HL-60 (cell line): ENCODE results near the gene TRIP13.

Source experiments
- DNase-seq, 2 experiments: peaks; one replicate each; pipeline ENCODE4 v3.0.0-alpha.2; 2010 to 2020; ENCODE audit warnings: low read depth in 1 of 2, low spot score in 1 of 2
- H3K27ac ChIP-seq: fragments of 250-450 bp; sonication (Bioruptor Pico); replicated peaks from 2 replicates; pipeline ENCODE4 v1.5.1; 2020; ENCODE audit warnings: mild to moderate bottlenecking, moderate library complexity
- H3K27me3 ChIP-seq: fragments of 250-450 bp; sonication (Bioruptor Pico); 2 replicates; pipeline ENCODE4 v1.5.1; 2021; ENCODE audit warnings: mild to moderate bottlenecking, moderate library complexity; ENCODE audit not compliant: insufficient read depth, poor library complexity, severe bottlenecking
- H3K4me3 ChIP-seq: replicated peaks from 2 replicates; pipeline ENCODE4 v1.5.1; 2011; ENCODE audit warnings: mild to moderate bottlenecking, control low read depth, low read length; ENCODE audit not compliant: insufficient read depth
- GABPA ChIP-seq: IDR thresholded peaks from 2 replicates; pipeline ENCODE4 v1.6.1; 2012; ENCODE audit warnings: low read depth
- POLR2AphosphoS5 ChIP-seq: IDR thresholded peaks from 2 replicates; pipeline ENCODE4 v1.6.1; 2012; ENCODE audit warnings: low read depth
- REST ChIP-seq: IDR thresholded peaks from 2 replicates; pipeline ENCODE4 v1.6.1; 2012; ENCODE audit warnings: low read depth; ENCODE audit not compliant: insufficient replicate concordance
- SPI1 ChIP-seq: IDR thresholded peaks from 2 replicates; pipeline ENCODE4 v1.6.1; 2012; ENCODE audit warnings: low read depth, mild to moderate bottlenecking, borderline replicate concordance
- TF ChIP-seq, protein P1 (sequence below): IDR thresholded peaks from one replicate; pipeline ENCODE4 v1.5.1; 2011; ENCODE audit warnings: low read length, control low read depth, inconsistent platforms; ENCODE audit not compliant: insufficient read depth

The TRIP13 gene

GRCh38 chr5:922436-923280 is 30.0 kb downstream of the TRIP13 start:
- TF ChIP-seq GABPA, result no peak
- TF ChIP-seq SPI1, result no peak
- TF ChIP-seq, protein P1, sequence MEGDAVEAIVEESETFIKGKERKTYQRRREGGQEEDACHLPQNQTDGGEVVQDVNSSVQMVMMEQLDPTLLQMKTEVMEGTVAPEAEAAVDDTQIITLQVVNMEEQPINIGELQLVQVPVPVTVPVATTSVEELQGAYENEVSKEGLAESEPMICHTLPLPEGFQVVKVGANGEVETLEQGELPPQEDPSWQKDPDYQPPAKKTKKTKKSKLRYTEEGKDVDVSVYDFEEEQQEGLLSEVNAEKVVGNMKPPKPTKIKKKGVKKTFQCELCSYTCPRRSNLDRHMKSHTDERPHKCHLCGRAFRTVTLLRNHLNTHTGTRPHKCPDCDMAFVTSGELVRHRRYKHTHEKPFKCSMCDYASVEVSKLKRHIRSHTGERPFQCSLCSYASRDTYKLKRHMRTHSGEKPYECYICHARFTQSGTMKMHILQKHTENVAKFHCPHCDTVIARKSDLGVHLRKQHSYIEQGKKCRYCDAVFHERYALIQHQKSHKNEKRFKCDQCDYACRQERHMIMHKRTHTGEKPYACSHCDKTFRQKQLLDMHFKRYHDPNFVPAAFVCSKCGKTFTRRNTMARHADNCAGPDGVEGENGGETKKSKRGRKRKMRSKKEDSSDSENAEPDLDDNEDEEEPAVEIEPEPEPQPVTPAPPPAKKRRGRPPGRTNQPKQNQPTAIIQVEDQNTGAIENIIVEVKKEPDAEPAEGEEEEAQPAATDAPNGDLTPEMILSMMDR, result no peak
- no peak for TF ChIP-seq REST
- no peak for TF ChIP-seq POLR2AphosphoS5
- Histone ChIP-seq H3K27ac (no peak overlapping the region), H3K4me3 (no peak overlapping the region), H3K27me3 (no peaks in the 10 kb centered on the region)
- DNase-seq, result no peak

DNA sequence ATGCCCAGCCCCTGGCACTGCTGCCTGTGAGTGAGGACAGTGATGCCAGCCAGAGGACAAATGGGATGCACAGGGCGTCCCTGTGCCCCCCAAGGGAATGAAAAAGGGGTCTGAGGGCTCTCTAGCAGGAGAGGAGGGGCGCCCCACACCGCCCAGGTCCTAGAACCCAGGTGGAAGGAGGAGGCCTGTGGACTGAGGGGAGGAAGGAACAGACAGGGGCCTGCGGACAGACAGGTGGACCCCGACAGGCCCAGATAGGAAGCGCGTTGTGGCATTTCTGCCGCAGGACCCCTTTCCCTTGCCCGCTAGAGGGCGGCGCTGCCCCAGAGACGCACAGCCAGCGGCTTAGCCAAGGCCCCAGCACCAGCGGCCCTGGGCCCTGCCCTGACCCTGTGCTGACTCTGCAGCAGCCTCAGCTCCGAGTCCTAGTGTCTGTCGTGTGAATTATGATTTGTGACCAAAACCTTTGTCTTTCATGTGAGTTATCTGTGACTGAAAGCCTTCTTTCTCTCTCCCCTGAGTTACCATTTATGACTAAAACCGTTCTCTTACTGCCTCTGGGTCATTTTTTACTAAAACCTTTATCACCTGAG is 30.7 kb downstream of the TRIP13 start:
- TF ChIP-seq SPI1 (peak; percentile 10; the same call in 1 of the 2 replicates), REST (no peak), POLR2AphosphoS5 (no peak), GABPA (no peak)
- TF ChIP-seq, protein P1, result peak; percentile 74
- Histone ChIP-seq H3K27ac (no peak overlapping the region), H3K27me3 (no peaks in the 10 kb centered on the region), H3K4me3 (no peak overlapping the region)
- peak; percentile 21 to 64 for DNase-seq

GRCh38 chr5:926417-927171 is 33.9 kb downstream of the TRIP13 start:
- Histone ChIP-seq H3K4me3 (no peak overlapping the region), H3K27me3 (no peaks in the 10 kb centered on the region), H3K27ac (no peak overlapping the region)
- no peak for DNase-seq
- TF ChIP-seq SPI1, result no peak
- TF ChIP-seq REST, result no peak
- TF ChIP-seq GABPA, result no peak
- TF ChIP-seq, protein P1, result no peak
- no peak for TF ChIP-seq POLR2AphosphoS5
